ENCODE results near the gene SLC13A5.
"Not testable (repeated sequence)": the region's sequence is repeated elsewhere in the genome, so short reads cannot be mapped to it uniquely, and the experiment has no call there.

Gene SLC13A5

GRCh38 chr17:6710317-6710716 lies 2.9 kb downstream of the SLC13A5 start:
- no peak for FAIRE-seq

- no peak for FAIRE-seq
These were observed 4.7 kb downstream of the SLC13A5 start for GRCh38 chr17:6708357-6708961.

GRCh38 chr17:6706996-6707395 lies 6.2 kb downstream of the SLC13A5 start:
- no peak for FAIRE-seq

- FAIRE-seq: no peak
These were observed 6.7 kb downstream of the SLC13A5 start for GRCh38 chr17:6706499-6706898.

- no peak for FAIRE-seq
These were observed 8.6 kb downstream of the SLC13A5 start for GRCh38 chr17:6704470-6705052.

GRCh38 chr17:6703751-6704150 lies 9.4 kb downstream of the SLC13A5 start:
- no peak for FAIRE-seq

GRCh38 chr17:6702567-6703215 lies 10.5 kb downstream of the SLC13A5 start:
- FAIRE-seq: no peak

- no peak for FAIRE-seq
These were observed 11.4 kb downstream of the SLC13A5 start for GRCh38 chr17:6701719-6702118.

- FAIRE-seq: no peak
These were observed 12.2 kb downstream of the SLC13A5 start for GRCh38 chr17:6700948-6701307.

GRCh38 chr17:6699997-6700947 lies 12.9 kb downstream of the SLC13A5 start:
- FAIRE-seq: no peak

- no peak for FAIRE-seq
These were observed 15.2 kb downstream of the SLC13A5 start for GRCh38 chr17:6698004-6698403.

GRCh38 chr17:6696906-6697305 lies 16.3 kb downstream of the SLC13A5 start:
- no peak for FAIRE-seq

- FAIRE-seq: no peak
These were observed 17.6 kb downstream of the SLC13A5 start for GRCh38 chr17:6695565-6695964.

GRCh38 chr17:6695051-6695450 lies 18.1 kb downstream of the SLC13A5 start:
- FAIRE-seq: no peak

GRCh38 chr17:6691958-6692357 lies 21.2 kb downstream of the SLC13A5 start:
- FAIRE-seq: not testable (repeated sequence)

GRCh38 chr17:6691546-6691945 lies 21.6 kb downstream of the SLC13A5 start:
- FAIRE-seq: no peak

GRCh38 chr17:6690641-6691040 lies 22.5 kb downstream of the SLC13A5 start:
- no peak for FAIRE-seq

GRCh38 chr17:6688944-6689343 lies 24.2 kb downstream of the SLC13A5 start:
- no peak for FAIRE-seq

GRCh38 chr17:6686026-6686425 lies 27.1 kb downstream of the SLC13A5 start:
- no peak for FAIRE-seq

GRCh38 chr17:6684881-6685767 lies 28.0 kb downstream of the SLC13A5 start:
- no peak for FAIRE-seq

- no peak for FAIRE-seq
These were observed 28.7 kb downstream of the SLC13A5 start for GRCh38 chr17:6684460-6684783.

GRCh38 chr17:6683730-6684459 lies 29.3 kb downstream of the SLC13A5 start:
- no peak for FAIRE-seq
